HepG2 (cell line): Measurements from ENCODE around the gene ERLEC1. TPM values are rescaled to one million over a fixed set of nuclear protein-coding genes. Genes with fewer than 3 reads are reported as not detected.

ENCODE experiments used
- AFF4 ChIP-seq: sonication (generic); formaldehyde crosslinking; IDR thresholded peaks from 2 replicates; pipeline ENCODE4 v1.4.0; 2020; ENCODE audit warnings: missing genetic modification reagents
- ATF1 ChIP-seq: IDR thresholded peaks from 2 replicates; pipeline ENCODE4 v1.6.1; 2016; ENCODE audit warnings: mild to moderate bottlenecking, control low read depth
- CENPT ChIP-seq: sonication (generic); formaldehyde crosslinking; IDR thresholded peaks from 2 replicates; pipeline ENCODE4 v1.8.0; 2022; ENCODE audit warnings: low read depth, mild to moderate bottlenecking, moderate library complexity, missing genetic modification reagents
- CHD2 ChIP-seq: IDR thresholded peaks from 2 replicates; pipeline ENCODE4 v1.6.1; 2011; ENCODE audit warnings: low read depth, low read length, improper control_type of control experiment
- FOXO4 ChIP-seq: sonication (generic); formaldehyde crosslinking; conservative IDR thresholded peaks from 2 replicates; pipeline ENCODE4 v1.8.1; 2023; ENCODE audit warnings: missing genetic modification reagents
- HNRNPH1 ChIP-seq: fragments of 200-400 bp; formaldehyde crosslinking; optimal IDR thresholded peaks from 2 replicates; pipeline ENCODE3; 2017; ENCODE audit warnings: mild to moderate bottlenecking, low read depth, low read length
- KMT2A ChIP-seq: sonication (generic); formaldehyde crosslinking; IDR thresholded peaks from 2 replicates; pipeline ENCODE4 v1.4.0; 2020; ENCODE audit warnings: missing genetic modification reagents
- MIER2 ChIP-seq: IDR thresholded peaks from 2 replicates; pipeline ENCODE4 v1.6.1; 2016; ENCODE audit warnings: missing biosample characterization, missing genetic modification reagents
- NFIC ChIP-seq: IDR thresholded peaks from 2 replicates; pipeline ENCODE4 v1.6.1; 2012; ENCODE audit warnings: mild to moderate bottlenecking, low read length, inconsistent platforms
- PLSCR1 ChIP-seq: sonication (generic); formaldehyde crosslinking; IDR thresholded peaks from 2 replicates; pipeline ENCODE4 v1.5.0; 2020; ENCODE audit warnings: missing genetic modification reagents, mild to moderate bottlenecking, borderline replicate concordance
- ZBTB49 ChIP-seq: sonication (generic); formaldehyde crosslinking; IDR thresholded peaks from 2 replicates; pipeline ENCODE4 v1.4.0; 2020; ENCODE audit warnings: missing genetic modification reagents, borderline replicate concordance
- ZHX1 ChIP-seq: sonication (generic); formaldehyde crosslinking; IDR thresholded peaks from 2 replicates; pipeline ENCODE4 v1.8.1; 2022; ENCODE audit warnings: low read depth, mild to moderate bottlenecking, missing genetic modification reagents
- polyA plus RNA-seq, 8 experiments: library from polyadenylated mRNA; depleted of rRNA in 3 of 8; stranded (reverse) in 7 of 8; unstranded in 1 of 8; fragments of >200 nt; fragmentation: Illumina TruSeq in 4 of 8; extraction: Trizol in 4 of 8; gene quantifications; 2 replicates each; pipeline versions ENCODE4 v1.2.1 to v1.2.3, GENCODE V29; 2011 to 2016; ENCODE audit warnings: low read depth in 4 of 8, missing spikeins in 1 of 8, mixed read lengths in 1 of 8; ENCODE audit not compliant: insufficient read depth in 1 of 8
- total RNA-seq, 5 experiments: library from RNA; depleted of rRNA; stranded (reverse); fragments of >200 nt; fragmentation: Illumina TruSeq; extraction: Trizol; gene quantifications; 2 replicates each; pipeline ENCODE4 v1.2.3, GENCODE V29; 2016; ENCODE audit warnings: low read depth in 1 of 5

ERLEC1 gene
- total and polyA plus RNA-seq, 2 of the 13 experiments (the other 11 are each of a cell fraction or from before 2014, with no cell fraction given): 87.3 to 88.4 TPM

GRCh38 chr2:53767405-53768241 lies 19.2 kb upstream of the ERLEC1 start, which contains the start of gene CHAC2 (continued):
- no peak for TF ChIP-seq AFF4 (CRISPR knock-in tag)
- peak; percentile 70 for TF ChIP-seq NFIC
- TF ChIP-seq ATF1: no peak
- TF ChIP-seq PLSCR1 (CRISPR knock-in tag): no peak
- 0 out of 2 replicates have a peak, but pooled peaks have one; percentile 49 for TF ChIP-seq CENPT
- no peak for TF ChIP-seq ZBTB49
- no peak for TF ChIP-seq FOXO4 (CRISPR knock-in tag)
- TF ChIP-seq KMT2A (CRISPR knock-in tag): peak; percentile 94
- TF ChIP-seq CHD2: peak; percentile 80
- no peak for TF ChIP-seq HNRNPH1
- no peak for TF ChIP-seq MIER2 (CRISPR knock-in tag)
- TF ChIP-seq ZHX1 (CRISPR knock-in tag): peak; percentile 6; the same call in 1 of the 2 replicates
